NCI-H2107 treated with DMSO at 0.1 percent for 48 hours (cell line): ENCODE results near the gene CPA2.
A peak's percentile ranks its signal among the peaks of the same experiment; 100 is the strongest.

Experiments
- DNase-seq: peaks from one replicate; lab custom pipeline; 2025; ENCODE audit not compliant: unreplicated experiment; lab: John Stamatoyannopoulos, UW

Gene CPA2

DNA sequence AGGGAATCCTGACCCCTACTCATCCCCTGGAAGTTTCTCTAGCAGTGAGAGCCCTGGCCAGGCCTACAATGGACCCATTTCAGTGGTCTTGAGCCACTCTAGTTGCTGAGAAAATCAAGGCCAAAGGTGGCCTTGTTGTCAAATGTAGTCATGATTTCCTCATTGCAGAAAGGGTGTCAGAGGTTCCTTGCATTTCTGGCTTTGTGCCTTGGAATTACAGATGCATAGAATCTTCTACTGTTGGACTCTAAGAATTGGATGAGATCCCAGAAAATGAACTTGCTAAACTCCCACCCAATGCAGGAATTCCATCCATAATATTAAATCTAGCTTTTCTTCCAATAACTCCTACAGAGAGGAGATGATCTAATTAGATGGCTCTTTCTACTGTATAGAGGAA, 12.2 kb downstream of the CPA2 start:
- no peak for DNase-seq

DNA sequence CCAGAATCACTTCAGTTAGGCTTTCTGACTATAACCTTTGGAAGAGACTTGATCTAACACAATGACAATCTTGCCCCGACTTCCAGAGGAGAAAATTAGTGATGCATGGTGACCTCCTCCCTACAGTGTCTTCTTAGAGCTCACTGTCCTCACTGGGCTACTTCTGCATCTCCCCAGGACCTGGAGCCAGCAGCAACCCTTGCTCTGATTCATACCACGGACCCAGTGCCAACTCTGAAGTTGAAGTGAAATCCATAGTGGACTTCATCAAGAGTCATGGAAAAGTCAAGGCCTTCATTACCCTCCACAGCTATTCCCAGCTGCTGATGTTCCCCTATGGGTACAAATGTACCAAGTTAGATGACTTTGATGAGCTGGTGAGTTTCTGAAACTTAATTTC, 12.6 kb downstream of the CPA2 start:
- DNase-seq = no peak

- no peak for DNase-seq
Observed at GRCh38 chr7:130279906-130280305, 13.2 kb downstream of the CPA2 start.

DNA sequence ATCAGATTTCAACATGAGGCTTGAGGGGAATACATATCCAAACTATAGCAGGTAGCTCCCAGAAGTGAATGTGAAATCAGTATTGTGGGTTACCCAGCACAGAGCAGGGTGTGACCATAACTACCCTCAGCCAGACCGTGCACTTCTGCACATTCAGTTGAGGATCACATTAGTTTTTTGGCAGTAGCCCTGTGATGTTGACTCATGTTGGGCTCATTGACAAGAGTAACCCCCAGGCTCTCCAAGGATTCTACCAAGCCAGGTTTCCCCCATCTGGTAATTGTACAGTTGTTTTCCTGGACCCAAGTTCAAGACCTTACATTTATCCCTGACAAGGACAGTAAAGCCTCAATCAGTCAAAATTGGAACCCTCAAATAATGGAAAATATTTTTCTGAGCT, 14.6 kb downstream of the CPA2 start:
- DNase-seq = no peak

GRCh38 chr7:130286881-130287280, 20.2 kb downstream of the CPA2 start:
- DNase-seq = no peak

DNA sequence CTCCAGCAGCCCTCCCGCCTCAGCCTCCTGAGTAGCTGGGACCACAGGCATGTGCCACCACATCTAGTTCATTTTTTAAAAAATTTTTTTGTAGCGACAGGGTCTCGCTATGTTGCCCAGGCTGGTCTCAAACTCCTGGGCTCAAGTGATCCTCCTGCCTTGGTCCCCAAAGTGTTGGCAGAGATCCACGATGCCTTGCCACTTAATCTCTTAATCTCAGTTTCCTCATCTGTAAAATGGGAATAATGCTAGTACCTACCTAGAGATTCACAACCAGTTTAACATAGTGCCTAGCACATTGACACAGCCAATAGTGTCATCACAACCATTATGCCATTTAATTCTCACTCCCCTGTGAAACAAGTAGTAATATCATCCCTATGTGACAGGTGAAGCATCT, 21.5 kb downstream of the CPA2 start:
- no peak for DNase-seq

DNA sequence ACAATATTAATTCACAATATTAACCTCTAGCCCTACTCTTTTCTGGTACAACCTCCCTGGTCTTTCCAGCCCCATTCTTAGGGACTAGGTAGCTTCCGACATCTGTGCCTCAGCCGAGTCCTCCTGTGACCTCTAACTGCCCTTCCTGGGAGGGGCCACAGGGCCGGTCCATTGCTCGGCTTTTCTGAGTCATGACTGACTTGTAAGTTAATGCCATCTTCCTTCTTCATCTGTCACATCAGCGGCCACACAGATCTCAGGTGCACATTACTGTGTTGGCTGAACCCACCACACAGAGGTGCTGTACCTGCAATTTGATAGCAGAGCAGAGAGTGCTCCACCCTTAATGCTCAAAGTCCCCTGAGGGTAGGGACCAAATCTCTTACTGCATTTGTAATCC, 22.2 kb downstream of the CPA2 start:
- no peak for DNase-seq

DNA sequence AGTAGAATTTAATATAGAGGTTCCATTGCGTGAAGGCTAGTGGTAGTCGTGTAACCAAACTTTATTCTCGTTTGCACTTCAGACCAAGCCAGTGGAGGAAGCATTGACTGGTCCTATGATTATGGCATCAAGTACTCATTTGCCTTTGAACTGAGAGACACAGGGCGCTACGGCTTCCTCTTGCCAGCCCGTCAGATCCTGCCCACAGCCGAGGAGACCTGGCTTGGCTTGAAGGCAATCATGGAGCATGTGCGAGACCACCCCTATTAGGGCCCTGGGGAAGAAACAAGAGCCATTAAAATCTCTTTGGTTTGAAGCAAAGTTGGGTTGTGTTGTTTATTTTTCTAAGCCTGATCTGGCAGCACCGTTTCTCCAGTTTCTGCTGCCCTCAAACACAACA, 22.8 kb downstream of the CPA2 start:
- no peak for DNase-seq

- no peak for DNase-seq
Observed at GRCh38 chr7:130290745-130291144, 24.1 kb downstream of the CPA2 start.

GRCh38 chr7:130292682-130293257, 26.1 kb downstream of the CPA2 start, which contains the start of gene CPA4:
Gene CPA4, plus strand, starts transcription at chr7:130293161. Its CDS starts 20 bp downstream, at chr7:130293181.
- no peak for DNase-seq

GRCh38 chr7:130293521-130293920, 26.9 kb downstream of the CPA2 start:
- DNase-seq = no peak

GRCh38 chr7:130294314-130294713, 27.7 kb downstream of the CPA2 start:
- DNase-seq = no peak

DNA sequence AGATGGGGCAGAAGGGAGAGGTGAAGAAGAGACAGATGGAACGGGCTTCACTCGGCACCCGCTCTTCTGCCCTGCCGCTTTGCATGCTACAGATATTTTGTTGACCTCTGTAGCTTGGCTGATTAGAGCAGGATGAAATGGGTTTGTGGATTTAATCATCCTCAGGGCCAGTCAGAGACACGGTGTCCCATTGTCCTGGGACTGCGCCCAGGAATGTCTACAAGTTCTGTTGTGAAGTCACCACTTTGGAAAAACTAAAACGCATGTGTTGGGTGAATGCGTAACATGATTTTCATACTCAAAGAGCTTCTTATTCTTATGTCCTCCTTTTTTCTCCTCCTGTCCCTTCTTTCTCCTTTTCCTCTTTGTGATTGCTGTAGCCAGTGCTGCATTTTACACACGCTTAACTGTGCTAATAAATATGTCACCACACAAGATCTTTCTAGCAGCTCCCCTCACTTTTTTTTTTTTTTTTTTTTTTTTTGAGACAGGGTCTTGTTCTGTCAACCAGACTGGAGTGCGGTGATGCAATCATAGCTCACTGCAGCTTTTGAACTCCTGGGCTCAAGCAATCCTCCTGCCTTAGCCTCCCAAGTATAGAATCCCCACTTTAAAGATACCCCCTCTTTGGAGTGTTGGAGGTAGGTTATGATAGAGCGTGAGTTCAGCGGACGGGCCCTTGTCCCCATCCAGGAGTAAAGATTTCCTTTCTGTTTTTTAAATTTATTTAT, 29.7 kb downstream of the CPA2 start:
- no peak for DNase-seq

- DNase-seq = peak; percentile 27
Observed at GRCh38 chr7:130297628-130298543, 31.2 kb downstream of the CPA2 start.

DNA sequence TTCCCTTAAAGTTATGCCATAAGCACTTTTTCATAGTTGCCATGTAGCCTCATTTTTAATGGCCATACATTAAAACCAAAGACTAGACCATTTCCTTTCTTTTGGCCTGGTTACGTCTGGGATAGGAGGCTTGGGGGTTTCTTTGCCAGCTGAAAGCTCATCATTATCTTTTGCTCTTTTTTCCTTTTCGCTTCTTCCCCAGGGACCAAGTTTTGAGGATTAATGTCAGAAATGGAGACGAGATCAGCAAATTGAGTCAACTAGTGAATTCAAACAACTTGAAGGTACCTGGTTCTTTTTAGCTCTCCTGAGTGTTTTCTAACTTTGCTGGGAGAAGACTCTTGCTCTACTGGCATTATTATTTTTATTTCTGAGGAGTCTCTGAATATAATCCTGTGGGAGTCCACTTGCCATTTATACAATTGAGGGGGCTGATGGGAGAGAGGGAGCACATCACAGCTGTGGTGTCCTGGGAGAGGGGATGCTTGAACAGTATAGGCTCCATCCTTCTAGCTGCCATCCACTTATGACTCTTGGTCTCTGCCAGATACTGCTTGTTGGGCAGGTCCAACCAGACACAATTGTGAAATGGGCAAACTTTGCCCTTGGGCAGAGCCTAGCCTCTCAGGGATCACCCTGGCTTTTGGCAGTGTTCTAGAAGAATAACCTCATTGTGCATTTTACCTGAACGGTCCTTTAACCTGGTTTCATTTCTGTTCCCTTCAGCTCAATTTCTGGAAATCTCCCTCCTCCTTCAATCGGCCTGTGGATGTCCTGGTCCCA, 32.1 kb downstream of the CPA2 start:
- DNase-seq = no peak

DNA sequence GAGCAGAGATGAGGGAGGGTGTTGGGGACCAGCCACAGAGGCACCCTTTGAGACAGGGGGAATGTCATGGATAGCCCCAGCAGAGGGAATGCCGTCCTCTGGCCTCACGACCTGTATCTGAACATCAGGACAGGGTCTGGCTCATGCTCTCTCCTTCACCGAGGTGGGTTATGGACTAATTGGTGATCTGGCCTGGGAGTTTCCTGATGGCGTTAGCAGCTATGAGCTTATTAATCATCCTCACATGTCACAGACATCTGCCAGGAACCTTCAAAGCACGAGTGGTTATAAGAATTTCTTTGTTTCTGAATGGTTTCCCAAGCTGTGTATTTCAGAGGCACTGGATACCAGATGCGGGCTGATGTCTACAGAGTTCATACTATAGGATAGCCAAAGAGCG, 33.2 kb downstream of the CPA2 start:
- no peak for DNase-seq

GRCh38 chr7:130301501-130302020, 34.9 kb downstream of the CPA2 start:
- no peak for DNase-seq

DNA sequence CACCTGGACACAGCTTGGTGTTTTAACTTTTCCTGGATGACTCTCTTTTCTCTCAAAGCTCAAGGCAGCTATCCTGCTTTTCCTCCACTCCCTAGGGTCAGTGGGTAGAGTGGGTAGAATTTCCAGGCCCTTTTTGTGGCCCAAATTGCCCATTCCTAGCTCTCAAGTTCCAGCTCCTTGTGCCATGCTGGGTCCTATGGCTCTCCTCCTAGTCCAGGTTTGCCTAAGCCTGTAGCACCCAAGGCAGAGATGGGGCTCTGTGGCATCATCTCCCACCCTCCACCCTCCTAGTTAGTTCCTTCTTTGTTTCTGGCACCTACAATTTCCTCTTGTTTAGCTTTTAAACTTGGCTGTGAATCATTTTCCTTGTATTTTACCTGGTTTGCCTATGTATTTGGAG, 36.0 kb downstream of the CPA2 start:
- DNase-seq = no peak

- no peak for DNase-seq
Observed at GRCh38 chr7:130303127-130303526, 36.5 kb downstream of the CPA2 start.

DNA sequence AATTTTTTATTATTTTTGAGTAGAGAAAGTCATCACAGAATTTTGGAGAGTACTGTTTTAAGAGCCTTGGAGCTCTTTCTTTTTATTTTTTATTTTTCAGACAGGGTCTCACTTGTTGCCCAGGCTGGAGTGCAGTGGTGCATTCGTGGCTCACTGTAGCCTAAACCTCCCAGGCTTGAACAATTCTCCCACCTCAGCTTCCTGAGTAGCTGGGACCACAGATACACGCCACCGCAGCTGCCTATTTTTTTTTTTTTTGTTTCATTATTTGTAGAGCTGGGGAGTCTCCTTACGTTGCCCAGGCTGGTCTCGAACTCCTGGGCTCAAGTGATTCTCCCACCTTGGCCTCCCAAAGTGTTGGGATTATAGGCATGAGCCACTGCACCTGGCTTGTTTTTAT, 36.9 kb downstream of the CPA2 start:
- DNase-seq = no peak

GRCh38 chr7:130303982-130304381, 37.3 kb downstream of the CPA2 start:
- DNase-seq = no peak
